ENCODE results near the gene ERC2. TPM values are rescaled to one million over a fixed set of nuclear protein-coding genes. Genes with fewer than 3 reads are reported as not detected.

ERC2 gene
- total and polyA plus RNA-seq, 2 donors (not counting 1 experiment from before 2014, with no cell fraction given) = 0.14 to 0.17 TPM

DNA sequence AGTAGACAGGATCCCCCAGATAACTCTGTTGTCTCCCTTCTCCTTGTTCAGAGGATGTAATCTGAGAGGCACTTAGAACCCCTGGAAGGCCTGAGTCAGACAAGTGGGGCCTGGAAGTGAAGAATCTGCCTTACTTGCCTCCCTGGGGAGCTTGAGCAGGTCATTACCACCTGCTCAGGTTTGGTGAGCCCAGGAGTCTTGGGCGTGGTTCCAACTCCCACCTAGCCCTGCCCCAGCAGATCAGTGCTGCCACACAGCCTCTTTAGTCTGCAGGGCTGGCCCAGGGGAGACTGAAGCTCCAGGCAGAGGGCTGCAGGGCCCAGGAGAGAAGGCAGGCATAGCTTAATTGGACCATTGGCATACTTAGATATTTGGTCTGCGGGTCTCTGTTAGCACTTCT lies 230.0 kb downstream of the ERC2 start:
- no peak for DNase-seq (ENCODE audit: low read depth in 2 of 2)
- TF ChIP-seq CTCF (conservative IDR thresholded peaks at IDR 0.05 in 1 of 2, IDR thresholded peaks at IDR 0.05 in 1 of 2; ENCODE audit: low read depth in 1 of 2, low read length in 2 of 2) (no peak), EZH2 (IDR thresholded peaks at IDR 0.05; ENCODE audit: low read length, missing control alignments) (no peak)
- H3K9ac ChIP-seq (ENCODE audit: insufficient read depth, low read length) = no peak overlapping the region
- H3K4me2 ChIP-seq (ENCODE audit: extremely low read depth, insufficient read depth, low read length) = no peak overlapping the region
- no peaks in the 10 kb centered on the region for H3K27me3 ChIP-seq (ENCODE audit: control insufficient read depth, insufficient read depth, low read length)
- H3K4me1 ChIP-seq (ENCODE audit: control insufficient read depth, extremely low read depth, insufficient read depth, low read length) = no peaks in the 10 kb centered on the region
- no peak overlapping the region for H3K27ac ChIP-seq (ENCODE audit: insufficient read depth, low read length)
- H2AFZ ChIP-seq (ENCODE audit: low read length) = no peak overlapping the region
- no peak overlapping the region for H3K4me3 ChIP-seq (replicated peaks in 1 of 4; ENCODE audit: control extremely low read depth in 1 of 4, insufficient read depth in 1 of 4, low read depth in 3 of 4, low read length in 4 of 4)
- H3K36me3 ChIP-seq (ENCODE audit: control insufficient read depth, insufficient read depth, low read length) = no peaks in the 10 kb centered on the region
- no peaks in the 10 kb centered on the region for H4K20me1 ChIP-seq (ENCODE audit: control insufficient read depth, extremely low read depth, insufficient read depth, low read length)
- H3K9me3 ChIP-seq (ENCODE audit: control insufficient read depth, insufficient read depth, low read depth, low read length) = no peaks in the 10 kb centered on the region
- no peaks in the 10 kb centered on the region for H3K79me2 ChIP-seq (ENCODE audit: control insufficient read depth, insufficient read depth, low read length)

GRCh38 chr3:56233742-56234141 lies 234.5 kb downstream of the ERC2 start:
- Histone ChIP-seq H3K4me1 (ENCODE audit: control insufficient read depth, extremely low read depth, insufficient read depth, low read length) (no peaks in the 10 kb centered on the region), H3K27ac (ENCODE audit: insufficient read depth, low read length) (no peak overlapping the region), H3K36me3 (ENCODE audit: control insufficient read depth, insufficient read depth, low read length) (no peaks in the 10 kb centered on the region), H2AFZ (ENCODE audit: low read length) (no peak overlapping the region), H3K79me2 (ENCODE audit: control insufficient read depth, insufficient read depth, low read length) (no peaks in the 10 kb centered on the region), H3K4me2 (ENCODE audit: extremely low read depth, insufficient read depth, low read length) (no peak overlapping the region), H3K27me3 (ENCODE audit: control insufficient read depth, insufficient read depth, low read length) (no peaks in the 10 kb centered on the region), H4K20me1 (ENCODE audit: control insufficient read depth, extremely low read depth, insufficient read depth, low read length) (no peaks in the 10 kb centered on the region), H3K9me3 (ENCODE audit: control insufficient read depth, insufficient read depth, low read depth, low read length) (no peaks in the 10 kb centered on the region), H3K9ac (ENCODE audit: insufficient read depth, low read length) (no peak overlapping the region), H3K4me3 (replicated peaks in 1 of 4; ENCODE audit: control extremely low read depth in 1 of 4, insufficient read depth in 1 of 4, low read depth in 3 of 4, low read length in 4 of 4) (no peak overlapping the region)
- DNase-seq (ENCODE audit: low read depth in 2 of 2) = no peak
- TF ChIP-seq EZH2 (IDR thresholded peaks at IDR 0.05; ENCODE audit: low read length, missing control alignments) (no peak), CTCF (conservative IDR thresholded peaks at IDR 0.05 in 1 of 2, IDR thresholded peaks at IDR 0.05 in 1 of 2; ENCODE audit: low read depth in 1 of 2, low read length in 2 of 2) (no peak)

DNA sequence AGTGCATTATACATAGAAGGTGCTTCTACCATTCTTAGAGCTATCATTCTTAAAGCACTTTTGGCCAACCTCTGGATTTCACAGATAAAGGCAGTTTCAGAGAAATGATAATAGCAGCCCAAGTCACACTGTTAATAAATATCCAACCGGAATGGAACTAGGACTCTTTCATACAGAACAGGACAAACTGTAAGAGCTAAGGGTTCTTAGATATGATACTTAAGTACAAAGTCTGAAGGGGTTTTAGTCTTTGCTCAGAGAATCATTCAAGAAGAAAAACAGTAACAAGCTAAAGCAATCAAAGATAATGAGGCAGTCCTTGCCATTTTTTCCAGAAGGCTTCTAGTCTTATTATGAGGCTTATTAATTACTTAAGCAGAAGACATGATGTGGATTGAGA lies 239.0 kb downstream of the ERC2 start:
- Histone ChIP-seq H3K9me3 (ENCODE audit: control insufficient read depth, insufficient read depth, low read depth, low read length) (no peaks in the 10 kb centered on the region), H3K79me2 (ENCODE audit: control insufficient read depth, insufficient read depth, low read length) (no peaks in the 10 kb centered on the region), H3K4me2 (ENCODE audit: extremely low read depth, insufficient read depth, low read length) (no peak overlapping the region), H3K27me3 (ENCODE audit: control insufficient read depth, insufficient read depth, low read length) (no peaks in the 10 kb centered on the region), H2AFZ (ENCODE audit: low read length) (no peak overlapping the region), H3K27ac (ENCODE audit: insufficient read depth, low read length) (no peak overlapping the region), H4K20me1 (ENCODE audit: control insufficient read depth, extremely low read depth, insufficient read depth, low read length) (no peaks in the 10 kb centered on the region), H3K36me3 (ENCODE audit: control insufficient read depth, insufficient read depth, low read length) (no peaks in the 10 kb centered on the region), H3K4me3 (replicated peaks in 1 of 4; ENCODE audit: control extremely low read depth in 1 of 4, insufficient read depth in 1 of 4, low read depth in 3 of 4, low read length in 4 of 4) (no peak overlapping the region), H3K4me1 (ENCODE audit: control insufficient read depth, extremely low read depth, insufficient read depth, low read length) (no peaks in the 10 kb centered on the region), H3K9ac (ENCODE audit: insufficient read depth, low read length) (no peak overlapping the region)
- no peak for DNase-seq (ENCODE audit: low read depth in 2 of 2)
- TF ChIP-seq EZH2 (IDR thresholded peaks at IDR 0.05; ENCODE audit: low read length, missing control alignments) = no peak
- no peak for TF ChIP-seq CTCF (conservative IDR thresholded peaks at IDR 0.05 in 1 of 2, IDR thresholded peaks at IDR 0.05 in 1 of 2; ENCODE audit: low read depth in 1 of 2, low read length in 2 of 2)

Measured in fibroblast of lung (primary cell).